Measurements from ENCODE around the gene HIPK2.
"Not testable (repeated sequence)": the region's sequence is repeated elsewhere in the genome, so short reads cannot be mapped to it uniquely, and the experiment has no call there.

The HIPK2 gene

GRCh38 chr7:139559364-139560105, 218.3 kb downstream of the HIPK2 start:
- FAIRE-seq: no peak

GRCh38 chr7:139557857-139558581, 219.8 kb downstream of the HIPK2 start:
- no peak for FAIRE-seq

- not testable (repeated sequence) for FAIRE-seq
These were observed 223.7 kb downstream of the HIPK2 start for GRCh38 chr7:139553991-139554700.

- no peak for FAIRE-seq
These were observed 229.3 kb downstream of the HIPK2 start for GRCh38 chr7:139548302-139549028.

- no peak for FAIRE-seq
These were observed 233.2 kb downstream of the HIPK2 start for GRCh38 chr7:139544645-139545044.

- no peak for FAIRE-seq
These were observed 233.8 kb downstream of the HIPK2 start for GRCh38 chr7:139543801-139544603.

- no peak for FAIRE-seq
These were observed 235.3 kb downstream of the HIPK2 start for GRCh38 chr7:139542308-139543151.

GRCh38 chr7:139541600-139542307, 236.0 kb downstream of the HIPK2 start:
- no peak for FAIRE-seq

- FAIRE-seq: no peak
These were observed 237.6 kb downstream of the HIPK2 start for GRCh38 chr7:139540203-139540602.

GRCh38 chr7:139538881-139539635, 238.7 kb downstream of the HIPK2 start:
- FAIRE-seq: no peak

- no peak for FAIRE-seq
These were observed 241.6 kb downstream of the HIPK2 start for GRCh38 chr7:139536152-139536551.

- FAIRE-seq: no peak
These were observed 242.7 kb downstream of the HIPK2 start for GRCh38 chr7:139534966-139535651.

GRCh38 chr7:139534096-139534495, 243.7 kb downstream of the HIPK2 start:
- no peak for FAIRE-seq

GRCh38 chr7:139532636-139533155, 245.1 kb downstream of the HIPK2 start:
- no peak for FAIRE-seq

- no peak for FAIRE-seq
These were observed 246.7 kb downstream of the HIPK2 start for GRCh38 chr7:139531094-139531493.

GRCh38 chr7:139526578-139527544, 250.9 kb downstream of the HIPK2 start:
- no peak for FAIRE-seq

GRCh38 chr7:139525750-139526149, 252.0 kb downstream of the HIPK2 start:
- no peak for FAIRE-seq

GRCh38 chr7:139525239-139525638, 252.6 kb downstream of the HIPK2 start:
- FAIRE-seq: no peak

Measured in A204.1 (cell line).